ENCODE results near the gene SPATA31C2.
"Not testable (repeated sequence)": the region's sequence is repeated elsewhere in the genome, so short reads cannot be mapped to it uniquely, and the experiment has no call there.

DNA sequence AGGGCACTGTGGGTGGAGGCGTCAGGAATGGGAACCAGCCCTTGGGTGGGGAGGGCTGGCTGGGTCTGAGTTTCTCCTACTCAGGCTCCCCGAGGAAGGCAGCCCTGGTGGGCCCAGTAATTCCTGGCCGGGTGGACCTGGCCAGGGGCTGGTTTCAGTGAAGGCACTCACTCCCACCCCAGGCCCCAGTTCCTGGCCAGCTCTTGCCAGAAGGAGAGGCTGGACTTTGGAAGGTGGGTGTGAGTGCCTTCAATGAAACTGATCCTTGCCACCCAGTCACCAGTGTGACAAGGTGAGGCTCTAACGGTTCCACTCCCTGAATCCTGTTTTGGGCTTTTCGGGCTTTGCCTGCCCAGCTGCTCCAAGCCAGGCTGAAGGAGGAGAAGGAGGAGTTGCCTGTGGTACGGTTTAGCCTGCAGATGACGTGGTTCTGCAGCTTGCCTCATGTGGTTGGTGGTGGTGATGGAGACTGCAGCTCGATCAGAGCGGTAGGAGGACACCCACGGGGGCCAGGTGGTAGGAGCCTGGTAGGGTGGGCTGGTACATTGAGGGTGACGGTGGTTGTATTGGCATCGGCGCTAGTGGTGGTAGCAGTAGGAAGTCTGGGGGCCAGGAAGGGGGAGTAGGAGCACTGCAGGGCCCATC lies 23.2 kb downstream of the SPATA31C2 start:
- TF ChIP-seq YY1 (IDR thresholded peaks at IDR 0.05; ENCODE audit: insufficient read depth, insufficient read length); ZNF274 (IDR thresholded peaks at IDR 0.05; ENCODE audit: low read depth, low read length); SUZ12 (IDR thresholded peaks at IDR 0.05; ENCODE audit: extremely low read depth, insufficient read depth, insufficient read length): not testable (repeated sequence)
